IMR-90 (cell line): ENCODE measurements around the gene ESRRB.

Source experiments
- BHLHE40 ChIP-seq: fragments of 150-350 bp; IDR thresholded peaks from 2 replicates; pipeline ENCODE4 v1.6.1; 2016; ENCODE audit warnings: mild to moderate bottlenecking, low read depth, low read length
- CHD1 ChIP-seq: IDR thresholded peaks from 2 replicates; pipeline ENCODE4 v1.6.1; 2012; ENCODE audit warnings: low read depth, low read length, improper control_type of control experiment
- CTCF ChIP-seq: conservative IDR thresholded peaks from 2 replicates; pipeline ENCODE4 v1.5.1; 2012; ENCODE audit warnings: mild to moderate bottlenecking, low read depth, low read length, improper control_type of control experiment
- NFE2L2 ChIP-seq: fragments of 150-350 bp; IDR thresholded peaks from 2 replicates; pipeline ENCODE4 v1.6.1; 2016; ENCODE audit warnings: low read depth, mild to moderate bottlenecking, low read length
- POLR2A ChIP-seq: IDR thresholded peaks from 2 replicates; pipeline ENCODE4 v1.6.1; 2012; ENCODE audit warnings: mild to moderate bottlenecking, low read depth, low read length
- RAD21 ChIP-seq: IDR thresholded peaks from 2 replicates; pipeline ENCODE4 v1.6.1; 2012; ENCODE audit warnings: low read length, improper control_type of control experiment
- RFX5 ChIP-seq: IDR thresholded peaks from 2 replicates; pipeline ENCODE4 v1.8.0; 2012; ENCODE audit warnings: low read depth, mild to moderate bottlenecking, low read length, moderate library complexity
- USF2 ChIP-seq: fragments of 150-350 bp; IDR thresholded peaks from 2 replicates; pipeline ENCODE4 v1.6.1; 2017; ENCODE audit warnings: mild to moderate bottlenecking, antibody characterized with exemption, low read length, low read depth

- TF ChIP-seq POLR2A (no peak), CTCF (no peak), RAD21 (no peak), RFX5 (no peak), NFE2L2 (no peak), USF2 (no peak), CHD1 (no peak), BHLHE40 (no peak)
Measured at GRCh38 chr14:76333664-76334063, 42.3 kb upstream of the ESRRB start.
